GM21381 (cell line): ENCODE measurements around the gene BNC2.

ENCODE experiments used
- ATAC-seq: cut with Tn5 transposase; IDR thresholded peaks from one replicate; pipeline ENCODE4 v1.9.1; 2021; ENCODE audit warnings: mild to moderate bottlenecking, moderate library complexity; ENCODE audit not compliant: unreplicated experiment

Gene BNC2

DNA sequence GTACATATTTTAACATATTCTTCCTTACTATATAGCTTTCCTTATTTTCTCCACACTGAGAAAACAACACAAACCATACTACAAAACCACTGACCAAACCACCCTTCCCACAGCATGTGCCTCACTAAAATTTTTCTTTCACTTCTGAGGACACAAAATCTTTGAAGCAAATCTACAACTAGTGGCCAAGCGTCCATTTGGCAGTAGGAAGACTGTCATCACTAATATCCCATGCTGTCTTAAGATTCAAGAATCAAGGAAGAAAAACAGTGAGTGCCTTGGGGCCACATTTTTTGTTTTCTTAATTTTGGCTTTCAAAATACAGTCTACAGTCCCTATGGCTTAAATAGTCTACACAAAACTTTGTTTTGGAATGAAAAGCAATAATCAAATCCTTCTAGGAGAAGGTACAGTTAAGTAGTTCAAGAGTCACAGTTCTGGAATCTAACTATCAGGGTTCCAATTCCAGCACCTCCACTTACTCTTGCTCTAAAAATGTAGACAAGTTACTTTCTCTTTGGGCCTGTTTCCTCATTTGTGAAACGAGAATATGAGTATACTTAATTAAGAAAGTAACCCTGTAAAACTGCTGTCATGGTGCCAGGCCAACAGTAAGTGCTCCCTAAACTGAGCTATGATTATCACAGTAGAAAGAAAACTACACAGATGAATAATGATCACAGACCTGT, 227.9 kb downstream of the BNC2 start:
- no peak for ATAC-seq

DNA sequence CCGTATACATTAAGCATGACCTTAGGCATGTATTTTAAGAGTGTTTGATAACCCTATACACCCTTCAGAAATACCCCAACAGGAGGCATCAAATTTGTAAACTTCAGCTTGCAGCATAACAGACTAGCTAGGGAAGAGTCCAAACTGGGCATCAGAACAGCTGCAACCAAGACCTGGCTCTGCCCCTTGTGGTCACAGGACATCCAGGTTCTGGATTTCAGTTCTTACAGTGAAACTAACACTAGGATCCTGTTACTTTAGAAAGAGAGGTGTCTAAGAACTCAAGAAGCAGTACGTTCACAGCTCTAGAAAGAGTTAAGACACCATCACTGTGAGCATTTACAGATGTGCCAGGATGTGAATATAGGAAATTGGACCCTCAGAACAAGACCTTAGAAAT, 229.8 kb downstream of the BNC2 start:
- ATAC-seq = no peak

DNA sequence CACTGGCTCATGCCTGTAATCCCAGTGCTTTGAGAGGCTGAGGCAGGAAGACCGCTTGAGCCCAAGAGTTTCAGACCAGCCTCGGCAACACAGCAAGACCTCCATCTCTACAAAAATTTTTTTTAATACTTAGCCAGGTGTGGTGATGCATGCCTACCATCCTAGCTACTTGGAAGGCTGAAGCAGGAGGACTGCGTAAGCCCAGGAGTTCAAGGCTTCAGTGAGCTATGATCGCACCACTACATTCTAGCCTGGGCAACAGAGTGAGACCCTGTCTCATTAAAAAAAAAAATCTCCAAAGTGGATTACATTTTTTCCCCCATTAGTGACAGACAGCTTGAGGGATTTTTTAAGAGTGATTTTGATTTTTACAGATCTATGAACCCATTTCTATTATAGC, 230.8 kb downstream of the BNC2 start:
- no peak for ATAC-seq

DNA sequence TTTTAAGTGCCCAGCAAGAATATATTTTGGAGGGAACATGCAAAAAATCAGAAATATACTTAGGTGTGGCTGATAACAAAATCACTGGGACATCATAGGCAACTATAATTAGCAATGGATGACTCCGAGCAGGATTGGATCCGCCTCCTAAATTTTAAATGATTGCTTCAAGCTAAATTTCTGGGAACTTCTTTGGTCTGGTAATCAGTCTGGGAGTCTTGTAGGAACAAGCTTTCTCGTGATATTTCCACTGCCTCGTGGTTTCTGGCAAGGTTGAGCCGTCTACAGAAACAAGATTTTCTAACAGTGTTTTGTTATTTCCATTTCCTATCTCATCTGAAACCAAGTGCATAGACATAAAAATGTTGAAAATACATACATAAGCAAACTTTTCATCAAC, 232.6 kb downstream of the BNC2 start:
- no peak for ATAC-seq

DNA sequence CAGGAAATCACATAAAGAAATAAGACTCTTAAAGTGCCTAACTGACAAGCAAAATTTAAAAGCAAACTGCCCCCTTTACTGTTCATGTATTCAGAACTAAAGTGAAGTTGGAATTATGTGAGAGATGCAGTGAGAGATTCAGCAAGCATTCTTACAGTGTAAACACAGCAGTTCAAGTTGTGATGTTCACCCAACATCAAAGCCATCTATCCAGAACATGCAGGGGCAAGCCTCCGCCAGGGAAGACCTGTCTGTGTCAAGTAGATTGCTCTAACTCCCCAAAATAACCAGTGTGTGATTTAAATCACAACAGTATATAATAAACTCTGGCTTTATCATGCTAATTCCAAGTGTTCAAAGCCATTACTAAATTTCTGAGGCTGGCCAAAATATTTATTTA, 233.3 kb downstream of the BNC2 start:
- ATAC-seq = no peak

DNA sequence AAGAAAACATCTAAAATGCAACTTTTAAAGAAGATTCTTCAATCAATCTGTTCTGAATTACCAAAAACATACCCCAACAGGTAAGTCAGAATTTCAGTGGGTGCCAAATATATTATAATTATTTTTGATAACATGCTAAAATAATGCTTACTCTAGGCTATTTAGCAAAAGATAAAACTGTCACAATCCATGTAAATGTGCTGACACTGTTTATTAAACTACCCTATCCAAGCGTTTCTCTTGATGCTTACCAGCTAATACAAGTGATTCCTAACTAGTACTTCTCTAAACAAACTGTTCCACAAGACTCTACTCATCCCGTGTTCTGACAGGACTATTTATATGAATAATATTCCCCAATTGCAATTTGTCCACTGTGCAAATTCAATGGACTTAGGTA, 236.7 kb downstream of the BNC2 start:
- no peak for ATAC-seq

DNA sequence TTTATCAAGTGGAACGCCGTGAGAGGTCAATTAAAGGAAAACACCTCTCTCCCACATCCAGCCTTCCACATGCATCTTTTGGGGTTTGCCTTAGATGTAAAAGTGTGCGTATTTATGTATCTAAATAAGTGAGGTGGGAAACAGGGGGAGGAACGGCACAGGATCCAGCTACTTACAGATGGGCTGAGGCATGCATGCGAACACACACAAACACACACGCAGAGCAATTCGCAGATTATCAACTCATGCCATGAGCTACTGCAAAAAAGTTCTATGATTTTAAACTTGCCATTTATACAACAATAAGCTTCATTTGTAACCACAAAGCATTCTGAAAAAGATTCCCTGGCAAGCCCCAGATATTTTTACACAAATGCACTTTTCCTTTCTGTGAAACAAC, 242.1 kb downstream of the BNC2 start:
- ATAC-seq = no peak

DNA sequence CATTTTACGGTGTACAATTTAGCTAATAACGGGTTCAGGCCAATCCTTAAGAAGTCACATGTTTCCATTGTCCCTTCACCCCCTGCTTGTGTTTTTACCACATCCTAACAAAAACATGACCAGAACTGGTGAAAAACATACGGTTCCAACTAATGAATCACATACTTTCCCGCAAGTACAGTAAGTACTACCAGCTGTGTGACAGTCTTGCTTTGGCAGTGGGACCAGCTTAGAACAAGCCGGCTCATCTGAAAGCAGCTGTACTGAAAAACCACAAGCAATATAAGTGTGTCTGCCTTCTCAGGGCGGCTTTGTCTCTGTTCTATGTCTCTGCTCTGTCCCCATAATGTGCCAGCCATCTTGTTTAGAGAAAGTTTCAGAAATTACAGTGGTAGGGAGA, 242.5 kb downstream of the BNC2 start:
- ATAC-seq = no peak

DNA sequence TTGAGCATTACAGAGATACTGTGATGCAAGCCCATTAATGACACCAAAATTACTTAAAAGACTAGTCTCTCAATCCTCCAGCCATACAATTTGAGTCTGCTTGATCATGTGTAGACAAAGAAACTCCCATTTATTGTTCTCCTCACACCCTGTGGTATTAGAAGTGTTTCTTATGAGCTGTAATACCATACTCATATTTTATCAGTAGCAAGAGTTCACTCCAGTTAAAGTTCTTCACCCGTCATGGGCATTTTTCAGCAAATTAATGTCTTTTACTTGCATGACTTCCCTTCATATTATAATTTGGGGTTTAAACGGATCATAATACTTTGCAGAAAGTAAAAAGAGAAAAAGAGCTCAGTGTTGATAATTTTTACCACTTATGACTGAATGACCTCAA, 242.9 kb downstream of the BNC2 start:
- ATAC-seq = no peak

DNA sequence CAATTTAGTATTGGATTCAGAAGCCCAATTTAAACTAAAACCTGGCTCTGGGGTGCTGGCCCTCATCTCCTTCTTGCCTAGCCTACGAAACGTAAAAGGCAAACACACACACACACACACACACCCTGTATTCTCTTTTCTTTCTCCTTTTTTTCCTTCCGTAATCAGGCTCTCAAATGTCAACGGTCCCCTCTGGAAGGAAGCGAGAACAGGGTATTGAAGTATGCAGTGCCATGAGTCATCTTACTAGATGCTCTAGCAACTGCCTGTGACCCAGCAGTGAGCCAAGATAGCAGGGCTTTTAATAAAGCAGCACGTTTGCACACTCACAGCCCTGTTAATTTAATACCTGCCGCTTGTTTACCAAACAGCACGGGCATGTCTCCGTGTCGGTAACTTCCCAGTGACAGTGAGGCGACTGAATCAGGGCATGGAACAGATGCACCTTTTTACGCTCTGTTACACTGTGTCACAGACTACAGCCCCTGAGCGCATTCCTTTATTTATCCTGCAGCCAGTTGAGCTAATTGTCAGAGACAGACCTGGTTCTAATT, 243.8 kb downstream of the BNC2 start:
- no peak for ATAC-seq

DNA sequence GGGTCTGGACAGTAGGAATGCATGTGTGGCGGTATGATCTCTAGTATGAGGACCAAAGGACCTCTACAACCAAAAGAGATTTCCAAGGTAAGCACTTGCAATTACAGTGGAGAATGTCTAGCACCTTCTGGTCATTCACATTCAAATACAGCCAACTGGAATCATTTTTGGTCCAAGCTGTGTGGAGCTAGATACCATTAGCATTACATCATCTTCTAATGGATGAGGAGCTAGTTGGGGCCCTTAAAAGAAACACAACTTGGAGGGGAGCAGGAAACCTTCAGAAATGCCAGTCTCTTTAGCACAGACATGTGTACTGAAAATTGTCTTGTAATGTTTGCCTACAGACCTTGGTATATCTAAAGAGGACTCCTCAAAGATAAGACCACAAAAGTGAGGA, 244.7 kb downstream of the BNC2 start:
- no peak for ATAC-seq

DNA sequence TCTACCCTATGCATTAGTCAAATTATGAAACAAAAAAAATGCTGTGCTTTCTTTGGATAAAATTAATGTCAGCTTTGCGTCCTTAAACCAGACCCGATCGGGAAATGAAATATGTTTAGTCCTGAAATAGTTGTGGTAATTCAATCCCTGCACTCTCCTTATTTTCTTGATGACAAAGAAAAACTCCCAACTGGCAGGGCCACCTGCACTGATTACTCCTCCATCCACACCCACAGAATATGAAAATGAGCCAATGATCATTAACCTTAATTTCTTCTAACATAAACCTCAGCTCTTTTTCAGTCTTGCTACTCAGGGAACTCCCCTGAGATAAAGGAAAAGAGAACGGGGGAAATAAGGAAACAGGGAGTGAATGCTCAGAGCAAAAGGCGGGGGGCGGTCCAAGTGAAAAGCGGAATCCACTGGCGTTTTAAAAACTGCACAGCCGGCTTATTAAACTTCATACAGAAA, 245.3 kb downstream of the BNC2 start:
- ATAC-seq = no peak

DNA sequence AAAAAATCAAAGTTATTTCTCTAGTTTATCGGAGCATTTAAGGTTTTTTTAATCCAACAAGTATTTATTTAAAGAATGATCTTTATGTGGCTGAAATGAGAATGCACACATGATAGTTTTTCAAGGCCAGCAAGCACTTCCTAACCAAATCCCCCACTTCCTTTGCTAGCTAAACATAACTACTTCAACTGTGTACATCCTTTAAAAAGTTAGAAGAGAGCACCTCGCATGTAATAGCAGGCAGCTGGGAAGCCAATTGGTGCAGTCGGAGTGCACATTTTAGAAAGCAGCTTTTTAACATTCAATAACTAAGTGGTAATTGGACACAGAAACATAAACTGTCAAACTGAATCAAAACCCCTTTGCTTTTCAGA, 245.7 kb downstream of the BNC2 start:
- no peak for ATAC-seq

DNA sequence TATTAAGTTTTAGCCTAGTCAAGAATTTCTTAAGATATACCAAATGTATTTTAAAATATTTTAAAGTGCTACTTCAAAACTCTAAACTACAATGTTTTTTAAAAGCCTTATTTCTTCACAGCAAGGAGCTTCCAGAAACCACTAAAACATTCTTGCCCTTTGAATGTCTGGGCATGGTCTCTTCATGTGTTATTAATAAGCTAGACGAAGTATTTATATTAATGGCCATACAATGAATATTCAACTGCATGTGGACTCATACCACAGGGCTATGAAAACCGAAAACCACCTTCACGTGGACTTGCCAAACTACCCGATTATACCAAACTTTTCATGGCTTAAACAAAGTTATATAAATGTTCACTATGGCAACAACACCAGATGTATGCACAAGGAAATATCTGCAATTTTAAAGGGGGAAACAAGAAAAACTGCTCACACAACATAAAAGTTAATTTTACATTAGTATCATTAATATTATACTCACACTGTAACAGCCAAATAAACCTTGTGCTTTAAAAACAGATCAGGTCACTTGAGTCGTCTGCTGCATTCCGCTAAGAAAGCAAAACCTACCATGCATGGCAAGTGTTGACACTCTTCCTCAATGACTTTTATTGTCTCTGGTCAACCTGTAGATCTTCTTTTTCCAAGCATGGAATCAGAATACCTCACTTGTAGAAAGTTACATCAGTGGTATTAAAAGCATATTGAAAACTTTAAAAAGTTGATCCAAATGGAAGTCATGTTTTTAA, 246.3 kb downstream of the BNC2 start:
- ATAC-seq = no peak

DNA sequence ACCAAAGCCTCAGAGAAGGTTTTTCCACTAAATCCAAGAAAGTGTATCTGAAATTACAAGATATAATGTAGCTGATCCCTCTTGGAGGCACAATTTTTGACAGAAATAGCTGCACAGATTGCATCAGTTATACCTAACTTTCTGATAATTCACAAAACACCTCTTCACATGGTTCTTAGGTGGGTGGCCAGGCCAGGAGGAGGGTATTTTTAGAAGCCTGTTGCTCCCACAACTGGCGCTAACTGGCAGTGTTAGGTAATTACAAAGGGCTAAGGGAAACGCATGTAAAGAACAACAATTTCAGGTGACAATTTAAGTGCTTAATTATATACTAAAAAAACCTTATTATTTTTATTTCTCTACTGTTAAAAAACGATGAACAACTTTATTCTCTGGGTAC, 247.9 kb downstream of the BNC2 start:
- ATAC-seq = no peak

DNA sequence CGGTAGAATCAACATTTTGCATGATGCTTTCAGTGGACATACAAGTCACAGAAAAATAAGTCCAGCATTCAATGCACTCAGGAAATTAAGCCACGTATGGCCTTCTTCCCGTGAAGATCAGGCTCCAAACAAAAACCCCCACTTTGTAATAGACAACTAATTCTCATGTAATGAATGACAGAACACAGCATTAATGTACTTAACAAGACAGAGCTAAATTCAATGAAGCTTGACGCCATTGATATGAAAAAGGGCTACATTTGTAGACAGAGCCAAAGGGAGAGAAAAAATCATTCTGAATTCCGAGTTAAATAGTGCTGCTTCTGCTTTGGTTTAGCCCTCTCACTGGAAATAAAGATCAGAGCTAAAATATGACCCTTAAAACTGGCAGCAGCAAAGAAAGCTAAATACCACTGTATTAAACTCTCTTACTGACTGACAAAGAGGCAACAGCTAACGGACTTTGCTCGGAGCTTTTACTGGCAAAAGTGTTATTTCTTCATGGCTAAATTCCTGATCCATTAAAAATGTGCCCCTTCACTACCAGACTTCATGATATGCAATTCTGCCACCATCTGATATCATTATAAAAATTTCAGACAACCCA, 250.5 kb downstream of the BNC2 start:
- ATAC-seq = no peak

DNA sequence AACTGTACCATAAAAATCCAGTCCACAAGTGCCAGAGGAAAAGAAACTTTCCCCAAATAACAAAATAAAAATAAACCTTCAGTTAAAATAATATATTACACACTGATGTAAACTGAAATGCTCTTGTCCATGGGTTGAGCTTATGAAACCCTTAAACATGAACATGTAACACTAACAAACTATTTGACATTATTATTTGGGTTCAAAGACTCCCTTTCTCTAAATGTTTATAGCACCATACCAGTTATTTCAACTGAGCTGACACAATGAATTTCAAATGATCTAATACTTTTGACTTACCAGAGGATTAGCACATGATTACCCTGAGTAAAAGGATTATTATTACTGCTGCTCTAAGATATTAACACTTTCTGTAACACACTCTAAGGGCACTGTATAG, 251.1 kb downstream of the BNC2 start:
- ATAC-seq = no peak

DNA sequence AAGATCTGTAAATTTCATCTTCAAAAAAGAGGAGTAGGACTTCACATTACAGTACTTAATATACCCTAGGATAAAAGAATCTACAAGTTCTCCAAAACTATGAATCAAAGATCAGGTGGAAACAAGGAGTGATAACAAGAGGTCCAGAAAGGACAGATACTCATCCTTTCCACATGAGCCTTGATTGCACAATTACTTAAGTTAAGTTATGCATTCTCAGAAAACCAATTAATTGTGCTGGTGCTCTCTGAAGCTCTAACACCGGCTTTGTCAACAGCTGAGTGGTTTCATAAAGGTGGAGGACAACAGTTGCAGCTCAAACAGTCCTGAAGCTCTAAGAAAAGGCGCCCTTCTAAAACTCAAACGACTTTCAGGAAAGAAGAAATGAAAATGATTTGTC, 251.9 kb downstream of the BNC2 start:
- no peak for ATAC-seq

DNA sequence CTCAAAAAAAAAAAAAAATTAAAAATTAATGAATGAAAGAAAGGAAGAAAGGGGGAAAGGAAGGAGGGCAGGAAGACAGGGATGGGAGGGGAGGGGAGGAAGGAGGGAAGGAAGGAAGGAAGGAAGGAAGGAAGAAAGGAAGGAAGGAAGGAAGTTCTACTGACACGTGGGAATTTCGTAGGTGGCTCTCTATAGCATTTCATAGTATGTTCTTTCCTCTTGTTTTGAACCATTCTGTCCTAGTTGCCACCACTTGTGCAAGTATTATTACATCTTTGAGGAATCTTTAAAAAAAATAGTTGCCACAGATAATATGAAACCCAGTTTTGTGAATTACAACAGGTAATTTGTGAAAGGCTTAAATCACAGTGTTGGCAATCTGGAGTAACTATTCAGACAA, 253.8 kb downstream of the BNC2 start:
- no peak for ATAC-seq

DNA sequence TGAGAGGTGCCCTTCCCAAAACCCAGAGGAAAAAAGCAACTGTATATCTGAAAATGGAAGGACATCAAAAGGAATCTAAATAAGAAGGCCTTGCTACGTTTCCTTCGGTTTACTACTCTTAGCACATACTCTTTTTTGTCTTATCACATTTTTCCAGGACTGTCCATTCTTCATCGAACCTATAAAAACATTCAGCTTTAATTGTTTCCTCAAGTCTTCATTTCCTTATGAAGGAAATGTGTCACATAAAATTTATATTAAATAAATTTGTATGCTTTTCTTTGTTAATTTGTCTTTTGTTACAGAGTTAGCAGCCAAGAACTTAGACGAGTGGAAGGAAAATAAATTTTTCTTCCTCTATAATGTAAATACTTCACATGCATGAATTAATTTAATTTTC, 255.0 kb downstream of the BNC2 start:
- no peak for ATAC-seq

DNA sequence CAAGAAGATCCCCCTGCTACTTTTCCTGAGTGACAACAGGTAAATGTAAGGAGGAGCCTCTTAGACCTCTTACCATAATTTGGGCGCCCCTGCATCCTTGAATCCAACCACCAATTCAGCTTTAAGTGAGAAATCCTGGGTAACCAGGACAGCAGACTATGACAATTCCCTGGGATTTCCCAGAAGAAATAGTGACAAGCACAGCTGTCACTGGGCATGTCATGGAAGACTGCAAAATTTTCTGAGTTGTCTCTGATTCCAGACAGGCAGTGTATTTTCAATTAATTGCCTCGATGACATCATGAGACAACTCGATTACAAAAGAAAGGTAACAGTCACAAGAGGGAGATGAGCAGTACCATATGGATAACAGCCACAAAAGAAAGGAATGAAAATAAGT, 256.9 kb downstream of the BNC2 start:
- ATAC-seq = no peak

DNA sequence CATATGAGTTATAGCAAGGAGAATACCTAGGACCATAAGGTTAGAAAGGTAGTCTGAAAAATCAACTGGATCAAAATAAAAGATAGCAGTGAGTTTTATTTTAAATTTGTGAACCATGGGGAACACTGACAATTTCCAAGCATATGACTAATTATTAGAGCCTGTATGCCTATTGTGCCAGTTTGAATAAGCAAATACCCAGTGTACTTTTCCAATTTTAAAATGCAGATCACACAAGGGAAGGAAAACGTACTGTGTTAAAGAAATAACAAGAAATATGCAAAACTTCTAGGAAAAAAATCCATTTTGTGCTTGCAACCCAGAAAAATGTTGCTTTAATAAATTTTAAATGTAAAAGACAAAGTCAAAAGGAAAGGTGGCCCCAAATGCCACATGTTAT, 257.4 kb downstream of the BNC2 start:
- ATAC-seq = no peak
